ENCODE measurements around the gene TMEM212. TPM values are rescaled to one million over a fixed set of nuclear protein-coding genes. Genes with fewer than 3 reads are reported as not detected.

TMEM212 gene
- not detected for total RNA-seq
- polyA plus RNA-seq = not detected
- long read RNA-seq, donor 1 = 0 reads
- long read RNA-seq, donor 2 = 0 reads
- long read RNA-seq, donor 3 = 0 reads
- long read RNA-seq, donor 4 = 0 reads
- long read RNA-seq, donor 5 = 0 reads
- long read RNA-seq, donor 6 = 0 reads
- long read RNA-seq, donor 7 = 0 reads
- long read RNA-seq, donor 8 = 0 reads
- long read RNA-seq, donor 9 = 0 reads
- long read RNA-seq, donor 10 = 0 reads

- no peaks in the 10 kb centered on the region for H3K27me3 ChIP-seq
- no peak within 1 kb of the TSS for H3K4me3 ChIP-seq
- H3K9me3 ChIP-seq = no peaks in the 10 kb centered on the region
- H3K4me1 ChIP-seq = peaks cover 0 to 30% (median 11%) of the 10 kb centered on the region in 4 donors
- TF ChIP-seq POLR2A (IDR thresholded peaks at IDR 0.05) (no peak), POLR2AphosphoS5 (IDR thresholded peaks at IDR 0.05) (no peak), EP300 (IDR thresholded peaks at IDR 0.05) (no peak), CTCF (IDR thresholded peaks at IDR 0.05) (no peak)
- peak within 1 kb of the TSS in 2 of 5 donors; percentile 27 to 30 for H3K27ac ChIP-seq
- WGBS, 5 donors = 54 to 66% (median 57%) methylated on average over 5 of the region's 5 CpGs
- intact Hi-C loops (cut with DNase I; ENCODE audit: low total_unique reads) = no loop called here
- H3K36me3 ChIP-seq = no peaks in the 10 kb centered on the region
- DNase-seq = peak in 1 of 2 donors; percentile 40
Observed at GRCh38 chr3:171842864-171843518, at the start of gene TMEM212. TSS of gene TMEM212 (plus strand) at chr3:171843349. CDS start at chr3:171843384, 35 bp downstream.

- peaks cover 5 to 36% (median 13%) of the 10 kb centered on the region in 4 donors for H3K4me1 ChIP-seq
- no peak overlapping the region for H3K27ac ChIP-seq
- no peak overlapping the region for H3K4me3 ChIP-seq
- TF ChIP-seq CTCF (IDR thresholded peaks at IDR 0.05) = no peak
- TF ChIP-seq POLR2AphosphoS5 (IDR thresholded peaks at IDR 0.05) = no peak
- TF ChIP-seq POLR2A (IDR thresholded peaks at IDR 0.05) = no peak
- intact Hi-C loops (cut with DNase I; ENCODE audit: low total_unique reads) = no loop called here
- no peaks in the 10 kb centered on the region for H3K27me3 ChIP-seq
- H3K9me3 ChIP-seq = no peaks in the 10 kb centered on the region
- no peaks in the 10 kb centered on the region for H3K36me3 ChIP-seq
- 92 to 98% (median 94%) methylated on average over 4 of the region's 4 CpGs for WGBS, 5 donors
- DNase-seq = no peak
Observed at GRCh38 chr3:171796625-171797264, 46.4 kb upstream of the TMEM212 start.

- H3K36me3 ChIP-seq = no peaks in the 10 kb centered on the region
- TF ChIP-seq POLR2A (IDR thresholded peaks at IDR 0.05) = no peak
- TF ChIP-seq CTCF (IDR thresholded peaks at IDR 0.05) = no peak
- no peak for TF ChIP-seq POLR2AphosphoS5 (IDR thresholded peaks at IDR 0.05)
- TF ChIP-seq EP300 (IDR thresholded peaks at IDR 0.05) = no peak
- H3K27ac ChIP-seq = no peak overlapping the region
- peaks cover 8 to 36% (median 12%) of the 10 kb centered on the region in 4 donors for H3K4me1 ChIP-seq
- H3K4me3 ChIP-seq = no peak overlapping the region
- H3K27me3 ChIP-seq = no peaks in the 10 kb centered on the region
- DNase-seq = no peak
- H3K9me3 ChIP-seq = no peaks in the 10 kb centered on the region
- intact Hi-C loops (cut with DNase I; ENCODE audit: low total_unique reads) = no loop called here
- WGBS, 5 donors = 44 to 83% (median 72%) methylated on average over 1 of the region's 1 CpG
Observed at GRCh38 chr3:171797265-171797679, 45.9 kb upstream of the TMEM212 start.

- Histone ChIP-seq H3K36me3 (no peaks in the 10 kb centered on the region), H3K4me1 (peaks cover 9 to 36% (median 15%) of the 10 kb centered on the region in 4 donors), H3K27ac (no peak overlapping the region), H3K27me3 (no peaks in the 10 kb centered on the region), H3K4me3 (no peak overlapping the region), H3K9me3 (no peaks in the 10 kb centered on the region)
- TF ChIP-seq CTCF (IDR thresholded peaks at IDR 0.05) (no peak), EP300 (IDR thresholded peaks at IDR 0.05) (no peak), POLR2AphosphoS5 (IDR thresholded peaks at IDR 0.05) (no peak), POLR2A (IDR thresholded peaks at IDR 0.05) (no peak)
- intact Hi-C loops (cut with DNase I; ENCODE audit: low total_unique reads) = no loop called here
- DNase-seq = no peak
- WGBS, 5 donors = 53 to 78% (median 59%) methylated on average over 3 of the region's 3 CpGs
Observed at GRCh38 chr3:171797873-171798272, 45.3 kb upstream of the TMEM212 start.

Data from stomach (tissue), 19 donors.